Mucosa of descending colon (tissue), 3 donors: Measurements from ENCODE around the gene TMEM79. TPM values are rescaled to one million over a fixed set of nuclear protein-coding genes. Genes with fewer than 3 reads are reported as not detected.
A peak's percentile ranks its signal among the peaks of the same experiment; 100 is the strongest.
"Not testable (repeated sequence)": the region's sequence is repeated elsewhere in the genome, so short reads cannot be mapped to it uniquely, and the experiment has no call there.

Experiments used
- ATAC-seq: fragments of 200-7000 bp; cut with Tn5 transposase; one replicate; pipeline ENCODE4 v1.9.1; 2020; ENCODE audit warnings: mild to moderate bottlenecking, moderate library complexity
- DNase-seq, 3 donors: peaks; one replicate each; pipeline ENCODE4 v3.0.0-alpha.2; 2020
- H3K36me3 ChIP-seq: fragments of 200-600 bp; one replicate; pipeline ENCODE4 v1.8.0; 2021; ENCODE audit warnings: low read depth, mild to moderate bottlenecking
- H3K4me1 ChIP-seq: fragments of 200-600 bp; one replicate; pipeline ENCODE4 v1.8.0; 2021; ENCODE audit warnings: low read depth, mild to moderate bottlenecking
- H3K4me3 ChIP-seq: fragments of 200-600 bp; one replicate; pipeline ENCODE4 v1.8.0; 2021; ENCODE audit warnings: mild to moderate bottlenecking
- H3K9me3 ChIP-seq: fragments of 200-600 bp; one replicate; pipeline ENCODE4 v1.8.0; 2021; ENCODE audit warnings: mild to moderate bottlenecking
- intact Hi-C, 2 donors: fragments of 100-400 bp; cut with DNase I in 1 of 2; cut with micrococcal nuclease in 1 of 2; formaldehyde crosslinking; loops; one replicate each; pipeline versions ENCODE4 v1.11.0 to v1.11.1; 2022; cut with DNase I, micrococcal nuclease
- total RNA-seq, 3 donors: library from RNA; stranded (reverse); fragmentation: NEBNext Ultra II Directional in 2 of 3; extraction: Animal tissue kit (Norgen Biotek cat#: 25700) in 2 of 3; gene quantifications; one replicate each; pipeline versions ENCODE4 v1.2.1 to v1.2.4, GENCODE V29; 2021 to 2023
- TF ChIP-seq, protein P1 (sequence below): fragments of 200-600 bp; IDR thresholded peaks from one replicate; pipeline ENCODE4 v1.8.0; 2022; ENCODE audit warnings: antibody characterized with exemption, mild to moderate bottlenecking
- donor health status: DM: no; HTN: no; CAD: no; lungs with moderate emphysema.
- donor health status: DM: no; HTN: no; CAD: no.
- donor health status: DM: no; HTN: yes; CAD: no.

Gene TMEM79
- total RNA-seq, 3 donors from 2014 or later: 3.9 to 6.0 (median 4.1) TPM

DNA sequence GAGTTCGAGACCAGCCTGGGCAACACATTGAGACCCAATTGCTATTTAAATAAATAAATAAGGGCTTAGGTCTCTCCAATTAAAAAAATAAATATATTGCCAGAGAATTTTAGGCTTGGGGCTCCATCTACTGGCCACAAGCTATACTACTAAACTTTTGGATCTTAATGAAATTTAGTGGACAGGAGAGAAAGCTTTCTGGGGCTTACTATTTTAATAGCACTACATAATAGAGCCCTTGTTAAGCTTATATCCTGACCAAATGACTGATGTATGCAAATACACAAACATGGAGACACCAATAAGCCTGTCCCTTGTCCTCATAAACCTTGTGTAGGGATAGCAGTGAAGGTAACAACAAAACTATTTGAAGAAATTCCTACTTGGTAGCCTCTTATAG, 35.5 kb downstream of the TMEM79 start:
- Histone ChIP-seq H3K9me3 (no peaks in the 10 kb centered on the region), H3K36me3 (peaks cover 33% of the 10 kb centered on the region), H3K4me1 (no peaks in the 10 kb centered on the region), H3K4me3 (no peak overlapping the region)
- DNase-seq (peak in 1 of 3 donors; percentile 38), ATAC-seq (no peak)
- TF ChIP-seq, protein P1, sequence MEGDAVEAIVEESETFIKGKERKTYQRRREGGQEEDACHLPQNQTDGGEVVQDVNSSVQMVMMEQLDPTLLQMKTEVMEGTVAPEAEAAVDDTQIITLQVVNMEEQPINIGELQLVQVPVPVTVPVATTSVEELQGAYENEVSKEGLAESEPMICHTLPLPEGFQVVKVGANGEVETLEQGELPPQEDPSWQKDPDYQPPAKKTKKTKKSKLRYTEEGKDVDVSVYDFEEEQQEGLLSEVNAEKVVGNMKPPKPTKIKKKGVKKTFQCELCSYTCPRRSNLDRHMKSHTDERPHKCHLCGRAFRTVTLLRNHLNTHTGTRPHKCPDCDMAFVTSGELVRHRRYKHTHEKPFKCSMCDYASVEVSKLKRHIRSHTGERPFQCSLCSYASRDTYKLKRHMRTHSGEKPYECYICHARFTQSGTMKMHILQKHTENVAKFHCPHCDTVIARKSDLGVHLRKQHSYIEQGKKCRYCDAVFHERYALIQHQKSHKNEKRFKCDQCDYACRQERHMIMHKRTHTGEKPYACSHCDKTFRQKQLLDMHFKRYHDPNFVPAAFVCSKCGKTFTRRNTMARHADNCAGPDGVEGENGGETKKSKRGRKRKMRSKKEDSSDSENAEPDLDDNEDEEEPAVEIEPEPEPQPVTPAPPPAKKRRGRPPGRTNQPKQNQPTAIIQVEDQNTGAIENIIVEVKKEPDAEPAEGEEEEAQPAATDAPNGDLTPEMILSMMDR: no peak
- intact Hi-C loops: no loop called here

DNA sequence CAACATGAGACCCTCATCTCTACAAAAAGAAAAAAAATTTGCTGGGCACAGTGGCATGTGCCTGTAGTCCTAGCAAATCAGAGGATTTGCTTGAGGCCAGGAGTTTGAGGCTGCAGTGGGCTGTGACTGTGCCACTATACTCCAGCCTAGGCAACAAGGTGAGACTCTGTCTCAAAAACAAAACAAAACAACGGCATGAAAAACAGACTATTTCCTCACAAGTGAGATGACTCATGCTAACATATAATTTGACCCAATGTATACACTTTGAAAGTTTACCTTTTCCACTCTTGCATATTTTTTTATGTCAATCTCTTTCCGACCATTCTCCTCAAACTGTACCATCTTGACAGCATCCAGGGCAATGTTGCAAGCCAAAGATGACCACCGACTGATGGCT, 36.4 kb downstream of the TMEM79 start:
- no peaks in the 10 kb centered on the region for H3K9me3 ChIP-seq
- no peaks in the 10 kb centered on the region for H3K4me1 ChIP-seq
- DNase-seq: no peak
- TF ChIP-seq, protein P1: no peak
- intact Hi-C loops: no loop called here
- ATAC-seq: no peak
- H3K36me3 ChIP-seq: peaks cover 30% of the 10 kb centered on the region
- no peak overlapping the region for H3K4me3 ChIP-seq

DNA sequence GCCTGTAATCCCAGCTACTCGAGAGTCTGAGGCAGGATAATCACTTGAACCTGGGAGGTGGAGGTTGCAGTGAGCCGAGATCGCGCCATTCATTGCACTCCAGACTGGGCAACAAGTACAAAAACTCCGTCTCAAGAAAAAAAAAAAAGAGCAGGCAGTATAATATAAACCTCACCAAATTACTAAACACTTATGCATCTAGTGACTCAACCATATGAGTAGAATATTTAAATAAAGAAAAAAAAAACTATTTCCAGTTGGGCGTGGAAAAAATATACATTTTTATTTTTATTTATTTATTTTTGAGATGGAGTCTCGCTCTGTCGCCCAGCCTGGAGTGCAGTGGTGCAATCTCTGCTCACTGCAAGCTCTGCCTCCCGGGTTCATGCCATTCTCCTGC, 39.1 kb downstream of the TMEM79 start:
- H3K4me3 ChIP-seq, ATAC-seq, H3K9me3 ChIP-seq, intact Hi-C loops, H3K4me1 ChIP-seq, DNase-seq: not testable (repeated sequence)
- peaks cover 13% of the 10 kb centered on the region for H3K36me3 ChIP-seq

DNA sequence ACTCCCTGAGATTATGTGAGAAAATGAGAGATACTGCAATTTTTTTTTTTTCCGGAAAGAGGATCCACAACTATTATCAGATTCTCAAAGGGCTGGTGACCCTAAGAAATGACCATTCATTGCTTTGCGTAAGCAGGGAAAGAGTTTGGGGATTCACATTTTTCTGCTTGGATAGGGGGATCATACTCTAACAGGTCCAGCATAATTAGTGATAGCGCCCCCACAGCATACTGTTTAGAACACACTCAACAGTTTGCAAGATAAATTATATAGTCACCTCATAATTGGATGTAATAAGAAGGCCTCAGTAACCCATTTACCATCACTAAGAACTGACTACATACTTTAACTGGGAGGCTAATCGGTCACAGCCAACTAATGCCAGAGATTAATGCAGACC, 52.1 kb downstream of the TMEM79 start:
- H3K36me3 ChIP-seq: no peaks in the 10 kb centered on the region
- no peak for ATAC-seq
- TF ChIP-seq, protein P1: no peak
- intact Hi-C loops: no loop called here
- H3K4me3 ChIP-seq: no peak overlapping the region
- DNase-seq: no peak
- peaks cover 17% of the 10 kb centered on the region for H3K4me1 ChIP-seq
- H3K9me3 ChIP-seq: no peaks in the 10 kb centered on the region

DNA sequence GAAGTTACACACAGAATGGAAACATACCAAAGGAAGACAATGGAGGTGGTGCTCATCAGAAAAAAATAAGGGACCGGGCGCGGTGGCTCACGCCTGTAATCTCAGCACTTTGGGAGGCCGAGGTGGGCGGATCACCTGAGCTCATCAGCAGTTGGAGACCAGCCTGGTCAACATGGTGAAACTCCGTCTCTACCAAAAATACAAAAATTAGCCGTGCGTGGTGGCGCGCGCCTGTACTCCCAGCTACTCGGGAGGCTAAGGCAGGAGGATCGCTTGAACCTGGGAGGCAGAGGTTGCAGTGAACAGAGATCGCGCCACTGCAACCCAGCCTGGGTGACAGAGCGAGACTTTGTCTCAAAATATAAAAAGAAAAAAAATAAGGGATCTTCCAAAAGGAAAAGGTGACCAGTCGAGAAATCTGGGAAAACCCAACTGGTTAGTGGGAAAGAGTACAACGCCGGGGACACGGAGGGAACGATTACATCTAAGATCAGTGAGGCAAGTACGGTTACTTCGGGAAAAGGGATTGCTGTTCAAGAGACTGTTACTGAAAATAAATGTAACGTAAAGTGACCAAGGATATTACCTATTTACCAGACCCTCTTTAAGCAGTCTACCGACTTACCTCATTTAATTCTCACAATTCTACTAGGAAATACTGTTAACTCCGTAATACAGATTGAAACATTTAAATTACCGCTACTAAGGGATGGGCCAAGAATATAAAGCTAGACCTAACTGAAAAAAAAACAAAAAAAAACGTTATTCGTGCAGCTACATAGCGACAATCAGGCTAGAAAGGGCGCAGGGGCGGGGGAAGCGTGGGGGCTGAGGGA, 53.1 kb downstream of the TMEM79 start:
- no peaks in the 10 kb centered on the region for H3K36me3 ChIP-seq
- no peak for ATAC-seq
- TF ChIP-seq, protein P1: no peak

DNA sequence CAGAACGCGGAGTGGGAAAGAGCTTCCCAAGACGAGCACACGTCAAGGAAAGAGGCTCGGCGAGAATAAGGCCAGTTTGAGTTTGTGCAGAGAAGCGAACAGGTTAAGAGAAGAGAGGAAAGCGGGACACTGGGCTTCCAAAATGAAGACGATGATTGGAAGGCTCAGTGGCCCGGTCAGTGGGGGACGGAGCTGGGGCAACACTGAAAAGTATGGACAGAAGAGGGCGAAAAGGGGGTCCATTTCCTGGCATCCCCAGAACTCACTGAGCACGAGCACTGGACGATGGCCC, 53.7 kb downstream of the TMEM79 start:
- intact Hi-C loops: no loop called here
- Histone ChIP-seq H3K9me3 (no peaks in the 10 kb centered on the region), H3K4me3 (peak overlapping the region; percentile 63), H3K4me1 (peaks cover 17% of the 10 kb centered on the region), H3K36me3 (no peaks in the 10 kb centered on the region)
- TF ChIP-seq, protein P1: no peak
- ATAC-seq: peak; percentile 28
- DNase-seq: no peak

More for the DNA sequence above, 53.1 kb downstream of the TMEM79 start:
- H3K4me3 ChIP-seq: peak overlapping the region; percentile 63
- peak in 2 of 3 donors; percentile 13 to 30 for DNase-seq
- peaks cover 17% of the 10 kb centered on the region for H3K4me1 ChIP-seq
- intact Hi-C loops: no loop called here
- no peaks in the 10 kb centered on the region for H3K9me3 ChIP-seq
